ENCODE measurements around the gene IPO4.
"Not testable (repeated sequence)": the region's sequence is repeated elsewhere in the genome, so short reads cannot be mapped to it uniquely, and the experiment has no call there.

IPO4 gene

DNA sequence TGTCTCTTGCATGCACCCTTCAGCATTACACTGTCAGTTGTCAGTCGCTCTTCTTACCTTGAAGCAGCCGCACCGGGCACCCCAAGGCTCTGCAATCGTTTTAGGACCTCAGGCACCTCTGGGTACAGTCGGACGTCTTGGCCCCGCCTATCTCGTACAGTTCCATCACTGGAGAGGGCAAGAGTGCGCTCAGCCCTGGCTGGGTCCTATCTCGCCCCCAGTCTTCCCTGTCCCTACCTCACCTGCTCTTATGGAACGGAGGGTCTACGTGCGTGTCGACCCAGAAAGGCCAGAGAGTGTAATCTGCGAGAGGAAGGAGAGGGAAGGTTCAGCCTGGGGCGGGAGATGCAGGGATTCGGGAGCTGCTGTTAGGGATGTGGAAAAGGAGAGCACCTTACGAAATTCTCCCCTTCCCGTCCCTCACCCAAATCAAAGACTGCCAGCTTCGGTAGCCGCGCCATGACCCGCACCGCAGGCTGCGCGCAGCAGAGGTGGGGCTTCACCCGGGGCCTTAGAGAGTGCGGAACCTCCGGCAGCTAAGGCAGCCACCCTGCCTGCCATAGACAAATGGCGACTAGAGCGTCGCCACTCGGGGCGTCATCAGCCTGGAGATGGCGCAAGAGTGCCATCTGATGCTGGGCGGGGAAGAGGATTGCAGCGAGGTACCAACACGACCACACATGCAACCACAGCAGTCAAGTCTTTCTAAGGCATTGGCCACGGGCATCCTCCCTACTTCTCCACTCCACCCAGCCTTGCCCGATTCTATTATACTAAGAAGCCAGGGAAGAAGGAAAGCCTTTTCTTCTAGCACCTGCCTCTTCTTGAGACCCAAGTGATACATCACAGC, 27.1 kb upstream of the IPO4 start, which contains the start of gene MDP1:
Gene MDP1, minus strand, starts transcription at position 572 of the 850 bp plus-strand sequence. Its CDS starts 111 bp downstream, at position 461.
- DNase-seq (ENCODE audit: low read depth in 2 of 2): peak; percentile 75 to 79

- DNase-seq (ENCODE audit: low read depth in 2 of 2): no peak
These were observed 25.4 kb upstream of the IPO4 start for GRCh38 chr14:24213866-24214662.

DNA sequence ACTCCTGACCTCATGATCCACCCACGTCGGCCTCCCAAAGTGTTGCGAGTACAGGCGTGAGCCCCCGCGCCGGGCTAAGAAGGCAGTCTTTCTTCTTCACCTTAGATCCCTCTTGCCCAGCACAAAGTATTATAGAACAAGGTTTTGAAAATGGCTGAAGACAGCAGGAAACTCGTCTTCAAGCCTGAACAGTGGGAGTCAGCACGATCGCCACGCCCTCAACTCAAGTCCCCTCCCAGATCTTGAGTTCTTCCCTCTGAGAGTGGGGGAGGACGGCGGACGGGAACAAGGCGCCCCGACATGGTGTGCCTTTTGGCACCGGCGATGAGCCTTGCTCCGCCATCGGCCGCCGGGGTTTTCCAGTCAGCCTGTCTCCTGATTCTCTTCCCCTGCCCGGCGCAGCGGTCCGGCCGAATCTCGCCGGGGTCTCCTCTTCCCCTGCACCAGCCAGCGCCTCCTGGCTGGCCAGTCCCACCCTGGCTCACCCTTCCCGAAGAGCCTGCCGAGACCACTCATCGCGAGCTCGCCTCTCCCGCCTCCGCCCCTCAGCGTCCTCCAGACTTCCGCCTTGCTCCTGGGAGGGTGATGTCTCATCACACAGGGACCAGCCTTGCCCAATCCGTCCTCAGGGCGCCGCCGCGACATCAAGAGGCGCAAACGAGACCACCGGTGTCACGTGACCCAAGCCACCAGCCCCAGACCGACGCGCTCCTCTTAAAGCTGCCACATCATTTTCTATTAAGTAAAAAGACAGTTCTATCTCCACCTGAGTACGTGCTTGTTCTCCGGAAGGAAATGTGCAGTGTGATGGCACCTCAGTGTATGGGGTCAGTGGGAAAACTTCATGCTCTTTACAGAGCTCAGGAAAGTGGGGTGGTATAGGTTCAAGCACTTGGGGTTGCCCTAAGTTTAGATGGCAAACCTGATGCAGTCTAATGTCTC, 24.6 kb upstream of the IPO4 start, which contains the start of gene CHMP4A:
Gene CHMP4A, minus strand, starts transcription at position 565 of the 942 bp plus-strand sequence. Its CDS starts 49 bp downstream, at position 516.
- peak; percentile 95 for DNase-seq (ENCODE audit: low read depth in 2 of 2)

DNA sequence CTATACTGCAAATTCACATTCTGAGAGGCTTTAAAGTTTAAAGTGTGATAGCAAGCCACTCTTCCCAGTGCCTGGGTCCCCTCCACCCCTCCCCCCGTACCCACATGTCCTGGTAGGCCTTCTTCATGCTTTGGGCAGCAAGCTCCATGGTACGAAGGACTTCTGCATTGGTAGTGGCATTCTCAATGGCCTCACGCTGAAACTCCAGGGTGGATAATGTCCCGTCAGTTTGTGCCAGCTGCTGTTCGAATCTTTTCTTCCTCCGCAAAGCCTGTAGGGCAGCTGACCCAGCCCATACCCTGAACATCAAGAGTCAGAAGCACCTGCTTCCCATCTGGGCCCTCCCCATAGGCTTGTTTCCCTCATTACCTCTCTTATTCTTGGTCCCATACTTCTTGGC, 22.7 kb upstream of the IPO4 start:
- DNase-seq (ENCODE audit: low read depth in 2 of 2): no peak

- DNase-seq (ENCODE audit: low read depth in 2 of 2): no peak
These were observed 19.0 kb upstream of the IPO4 start for GRCh38 chr14:24207625-24208024.

DNA sequence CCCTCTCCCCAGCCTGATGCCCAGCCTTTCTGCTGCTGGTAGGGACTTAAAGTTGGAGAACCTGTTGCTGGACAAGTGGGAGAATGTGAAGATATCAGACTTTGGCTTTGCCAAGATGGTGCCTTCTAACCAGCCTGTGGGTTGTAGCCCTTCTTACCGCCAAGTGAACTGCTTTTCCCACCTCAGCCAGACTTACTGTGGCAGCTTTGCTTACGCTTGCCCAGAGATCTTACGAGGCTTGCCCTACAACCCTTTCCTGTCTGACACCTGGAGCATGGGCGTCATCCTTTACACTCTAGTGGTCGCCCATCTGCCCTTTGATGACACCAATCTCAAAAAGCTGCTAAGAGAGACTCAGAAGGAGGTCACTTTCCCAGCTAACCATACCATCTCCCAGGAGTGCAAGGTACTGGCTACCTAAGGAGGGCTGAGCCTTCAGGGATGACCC, 18.5 kb upstream of the IPO4 start:
- no peak for DNase-seq (ENCODE audit: low read depth in 2 of 2)

- DNase-seq (ENCODE audit: low read depth in 2 of 2): no peak
These were observed 17.9 kb upstream of the IPO4 start for GRCh38 chr14:24206260-24207103.

- DNase-seq (ENCODE audit: low read depth in 2 of 2): no peak
These were observed 15.8 kb upstream of the IPO4 start for GRCh38 chr14:24204163-24205146.

- DNase-seq (ENCODE audit: low read depth in 2 of 2): not testable (repeated sequence)
These were observed 14.8 kb upstream of the IPO4 start for GRCh38 chr14:24203249-24203886.

DNA sequence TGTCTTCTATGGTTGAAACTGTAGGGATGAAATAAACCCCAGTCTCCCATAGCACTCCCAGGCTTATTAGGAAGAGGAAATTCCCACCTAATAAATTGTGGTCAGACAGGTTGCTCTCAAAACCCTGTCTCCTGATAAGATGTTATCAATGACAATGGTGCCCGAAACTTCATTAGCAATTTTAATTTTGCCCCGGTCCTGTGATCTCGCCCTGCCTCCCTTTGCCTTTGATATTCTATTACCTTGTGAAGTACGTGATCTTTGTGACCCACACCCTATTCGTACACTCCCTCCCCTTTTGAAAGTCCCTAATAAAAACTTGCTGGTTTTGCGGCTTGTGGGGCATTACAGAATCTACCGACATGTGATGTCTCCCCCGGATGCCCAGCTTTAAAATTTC, 13.9 kb upstream of the IPO4 start:
- not testable (repeated sequence) for DNase-seq (ENCODE audit: low read depth in 2 of 2)

DNA sequence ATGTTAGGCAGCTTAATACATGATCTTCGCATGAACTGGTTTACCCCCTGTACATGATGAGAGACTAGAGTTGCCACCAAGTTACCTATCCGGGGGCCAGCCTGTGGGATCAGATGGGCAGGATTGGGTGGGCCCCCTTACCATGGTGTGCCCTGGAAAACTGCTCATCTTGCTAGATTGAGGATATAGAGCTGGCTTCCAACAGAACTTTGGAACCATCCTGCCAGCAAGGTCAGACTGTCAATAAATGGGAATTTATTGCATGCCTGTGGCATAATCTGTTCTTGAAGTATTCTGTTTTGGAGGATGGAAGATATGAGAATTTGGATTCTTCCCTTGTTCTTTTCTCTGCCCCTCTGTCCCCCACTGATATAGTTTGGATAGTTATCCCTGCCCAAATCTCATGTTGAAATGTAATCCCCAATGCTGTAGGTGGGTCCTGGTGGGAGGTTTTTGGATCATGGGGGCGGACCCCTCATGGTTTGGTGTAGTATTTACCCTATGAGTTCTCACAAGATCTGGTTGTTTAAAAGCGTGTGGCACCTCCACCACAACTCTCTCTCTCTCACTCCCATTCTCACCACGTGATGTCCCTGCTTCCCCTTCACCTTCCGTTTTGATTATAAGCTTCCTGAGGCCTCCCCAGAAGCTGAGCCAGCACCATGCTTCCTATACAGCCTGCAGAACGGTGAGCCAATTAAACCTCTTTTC, 10.4 kb upstream of the IPO4 start:
- no peak for DNase-seq (ENCODE audit: low read depth in 2 of 2)

- DNase-seq (ENCODE audit: low read depth in 2 of 2): no peak
These were observed 8.4 kb upstream of the IPO4 start for GRCh38 chr14:24197056-24197450.

GRCh38 chr14:24196071-24197055, 7.7 kb upstream of the IPO4 start:
- DNase-seq (ENCODE audit: low read depth in 2 of 2): no peak

GRCh38 chr14:24195186-24196070, 6.8 kb upstream of the IPO4 start, which contains the start of gene TM9SF1:
TSS of gene TM9SF1 (minus strand) at chr14:24195441. CDS start at chr14:24195019, 422 bp downstream.
- peak; percentile 80 to 83 for DNase-seq (ENCODE audit: low read depth in 2 of 2)

- no peak for DNase-seq (ENCODE audit: low read depth in 2 of 2)
These were observed 6.2 kb upstream of the IPO4 start for GRCh38 chr14:24194873-24195185.
